Measurements from ENCODE around the gene TSC22D4.
A peak's percentile ranks its signal among the peaks of the same experiment; 100 is the strongest.

TSC22D4 gene

GRCh38 chr7:100429637-100430492 is 49.1 kb downstream of the TSC22D4 start, which contains the start of gene MEPCE:
TSS of gene MEPCE (plus strand) at chr7:100429831. CDS start at chr7:100430019, 188 bp downstream.
- peak within 1 kb of the TSS; percentile 68 for H3K4me3 ChIP-seq (ENCODE audit: low read depth, low read length)

- peak overlapping the region; percentile 68 for H3K4me3 ChIP-seq (ENCODE audit: low read depth, low read length)
Observed at GRCh38 chr7:100428967-100429636, 49.9 kb downstream of the TSC22D4 start.

- H3K4me3 ChIP-seq (ENCODE audit: low read depth, low read length) = peak within 1 kb of the TSS; percentile 68
Observed at GRCh38 chr7:100428199-100428966, 50.6 kb downstream of the TSC22D4 start, which contains the start of gene ZCWPW1. TSS of gene ZCWPW1 (minus strand) at chr7:100428703. CDS start at chr7:100420649, 8,054 bp downstream.

- no peak overlapping the region for H3K4me3 ChIP-seq (ENCODE audit: low read depth, low read length)
Observed at GRCh38 chr7:100427762-100428198, 51.2 kb downstream of the TSC22D4 start.

- no peak overlapping the region for H3K4me3 ChIP-seq (ENCODE audit: low read depth, low read length)
Observed at GRCh38 chr7:100426516-100426915, 52.5 kb downstream of the TSC22D4 start.

GRCh38 chr7:100425347-100425746 is 53.7 kb downstream of the TSC22D4 start:
- H3K4me3 ChIP-seq (ENCODE audit: low read depth, low read length) = no peak overlapping the region

GRCh38 chr7:100423315-100423714 is 55.7 kb downstream of the TSC22D4 start:
- no peak overlapping the region for H3K4me3 ChIP-seq (ENCODE audit: low read depth, low read length)

GRCh38 chr7:100419660-100420226 is 59.3 kb downstream of the TSC22D4 start:
- no peak overlapping the region for H3K4me3 ChIP-seq (ENCODE audit: low read depth, low read length)

GRCh38 chr7:100418930-100419659 is 59.9 kb downstream of the TSC22D4 start:
- no peak overlapping the region for H3K4me3 ChIP-seq (ENCODE audit: low read depth, low read length)

All from iPS-11a (cell line).